ENCODE measurements around the gene IFT74.

IFT74 gene

GRCh38 chr9:27059412-27059811 is 103.2 kb downstream of the IFT74 start:
- Mint-ChIP-seq H3K27me3 (ENCODE audit: low read depth, poor library complexity) (peaks cover 3% of the 10 kb centered on the region), H3K4me1 (no peaks in the 10 kb centered on the region), H3K36me3 (ENCODE audit: low read depth) (peaks cover 38% of the 10 kb centered on the region), H3K27ac (no peak overlapping the region), H3K4me3 (no peak overlapping the region), H3K9me3 (no peaks in the 10 kb centered on the region)
- TF ChIP-seq CTCF (IDR thresholded peaks at IDR 0.05), result no peak
- DNase-seq, result no peak

- H3K4me1 Mint-ChIP-seq, result peaks cover 2% of the 10 kb centered on the region
- H3K9me3 Mint-ChIP-seq, result no peaks in the 10 kb centered on the region
- no peak for TF ChIP-seq CTCF (IDR thresholded peaks at IDR 0.05)
- no peak overlapping the region for H3K4me3 Mint-ChIP-seq
- no peak overlapping the region for H3K27ac Mint-ChIP-seq
- no peak for DNase-seq
- peaks cover 3% of the 10 kb centered on the region for H3K27me3 Mint-ChIP-seq (ENCODE audit: low read depth, poor library complexity)
- H3K36me3 Mint-ChIP-seq (ENCODE audit: low read depth), result peaks cover 38% of the 10 kb centered on the region
These were observed 103.7 kb downstream of the IFT74 start for GRCh38 chr9:27059907-27060306.

- peak overlapping the region; percentile 28 for H3K27ac Mint-ChIP-seq
- no peaks in the 10 kb centered on the region for H3K9me3 Mint-ChIP-seq
- H3K4me1 Mint-ChIP-seq, result peaks cover 10% of the 10 kb centered on the region
- DNase-seq, result no peak
- TF ChIP-seq CTCF (IDR thresholded peaks at IDR 0.05), result no peak
- H3K27me3 Mint-ChIP-seq (ENCODE audit: low read depth, poor library complexity), result peaks cover 3% of the 10 kb centered on the region
- no peak overlapping the region for H3K4me3 Mint-ChIP-seq
- H3K36me3 Mint-ChIP-seq (ENCODE audit: low read depth), result peaks cover 16% of the 10 kb centered on the region
These were observed 109.1 kb downstream of the IFT74 start for GRCh38 chr9:27065288-27065687.

- Mint-ChIP-seq H3K4me1 (no peaks in the 10 kb centered on the region), H3K36me3 (ENCODE audit: low read depth) (peaks cover 46% of the 10 kb centered on the region), H3K27ac (no peak overlapping the region), H3K9me3 (peaks cover 24% of the 10 kb centered on the region), H3K4me3 (no peak overlapping the region), H3K27me3 (ENCODE audit: low read depth, poor library complexity) (no peaks in the 10 kb centered on the region)
- no peak for TF ChIP-seq CTCF (IDR thresholded peaks at IDR 0.05)
- DNase-seq, result no peak
These were observed 117.9 kb downstream of the IFT74 start for GRCh38 chr9:27073841-27074728.

- peaks cover 4% of the 10 kb centered on the region for H3K27me3 Mint-ChIP-seq (ENCODE audit: low read depth, poor library complexity)
- no peak overlapping the region for H3K27ac Mint-ChIP-seq
- DNase-seq, result no peak
- peaks cover 13% of the 10 kb centered on the region for H3K4me1 Mint-ChIP-seq
- H3K4me3 Mint-ChIP-seq, result no peak overlapping the region
- H3K36me3 Mint-ChIP-seq (ENCODE audit: low read depth), result peaks cover 30% of the 10 kb centered on the region
- no peak for TF ChIP-seq CTCF (IDR thresholded peaks at IDR 0.05)
- H3K9me3 Mint-ChIP-seq, result peaks cover 6% of the 10 kb centered on the region
These were observed 122.5 kb downstream of the IFT74 start for GRCh38 chr9:27078685-27079084.

- Mint-ChIP-seq H3K27ac (peak overlapping the region; percentile 1), H3K4me1 (peaks cover 19% of the 10 kb centered on the region), H3K4me3 (no peak overlapping the region), H3K9me3 (no peaks in the 10 kb centered on the region), H3K27me3 (ENCODE audit: low read depth, poor library complexity) (peaks cover 4% of the 10 kb centered on the region), H3K36me3 (ENCODE audit: low read depth) (no peaks in the 10 kb centered on the region)
- DNase-seq, result no peak
- no peak for TF ChIP-seq CTCF (IDR thresholded peaks at IDR 0.05)
These were observed 129.2 kb downstream of the IFT74 start for GRCh38 chr9:27085456-27085855.
